Measurements from ENCODE around the gene FGD3.
A peak's percentile ranks its signal among the peaks of the same experiment; 100 is the strongest.

Gene FGD3

GRCh38 chr9:93081931-93082330 lies 134.6 kb downstream of the FGD3 start:
- Histone ChIP-seq H3K36me3 (ENCODE audit: insufficient read depth, low read length) (no peaks in the 10 kb centered on the region), H3K27me3 (ENCODE audit: insufficient read depth, low read length, poor library complexity) (no peaks in the 10 kb centered on the region), H3K9me3 (ENCODE audit: insufficient read depth, low read length, severe bottlenecking) (no peaks in the 10 kb centered on the region), H3K79me2 (ENCODE audit: insufficient read depth, low read length) (no peaks in the 10 kb centered on the region), H3K4me2 (ENCODE audit: insufficient read depth, low read length) (no peak overlapping the region), H3K4me1 (ENCODE audit: insufficient read depth, low read length) (peaks cover 13% of the 10 kb centered on the region), H3K27ac (ENCODE audit: low read length) (no peak overlapping the region), H3K4me3 (ENCODE audit: low read depth in 1 of 2, low read length in 2 of 2) (no peak overlapping the region), H3K9ac (ENCODE audit: low read depth, low read length) (no peak overlapping the region), H4K20me1 (ENCODE audit: insufficient read depth, low read length) (no peaks in the 10 kb centered on the region), H2AFZ (ENCODE audit: low read depth, low read length) (no peak overlapping the region)
- no peak for DNase-seq
- ATAC-seq (ENCODE audit: insufficient read depth, low read depth): no peak
- TF ChIP-seq EZH2 (IDR thresholded peaks at IDR 0.05; ENCODE audit: borderline replicate concordance, low read depth, low read length, severe bottlenecking) (no peak), CTCF (IDR thresholded peaks at IDR 0.05; ENCODE audit: borderline replicate concordance, extremely low read depth, low read length, poor library complexity, severe bottlenecking) (no peak)

GRCh38 chr9:93082841-93083411 lies 135.6 kb downstream of the FGD3 start:
- DNase-seq (peak; percentile 63), ATAC-seq (ENCODE audit: insufficient read depth, low read depth) (peak; percentile 88)
- Histone ChIP-seq H4K20me1 (ENCODE audit: insufficient read depth, low read length) (no peaks in the 10 kb centered on the region), H3K79me2 (ENCODE audit: insufficient read depth, low read length) (no peaks in the 10 kb centered on the region), H3K4me2 (ENCODE audit: insufficient read depth, low read length) (no peak overlapping the region), H3K36me3 (ENCODE audit: insufficient read depth, low read length) (no peaks in the 10 kb centered on the region), H3K27me3 (ENCODE audit: insufficient read depth, low read length, poor library complexity) (no peaks in the 10 kb centered on the region), H3K9ac (ENCODE audit: low read depth, low read length) (no peak overlapping the region; the same call in 1 of the 2 replicates), H2AFZ (ENCODE audit: low read depth, low read length) (no peak overlapping the region), H3K4me3 (ENCODE audit: low read depth in 1 of 2, low read length in 2 of 2) (no peak overlapping the region), H3K9me3 (ENCODE audit: insufficient read depth, low read length, severe bottlenecking) (no peaks in the 10 kb centered on the region), H3K4me1 (ENCODE audit: insufficient read depth, low read length) (peaks cover 13% of the 10 kb centered on the region), H3K27ac (ENCODE audit: low read length) (peak overlapping the region; percentile 48; the same call in 1 of the 2 replicates)
- no peak for TF ChIP-seq CTCF (IDR thresholded peaks at IDR 0.05; ENCODE audit: borderline replicate concordance, extremely low read depth, low read length, poor library complexity, severe bottlenecking)
- TF ChIP-seq EZH2 (IDR thresholded peaks at IDR 0.05; ENCODE audit: borderline replicate concordance, low read depth, low read length, severe bottlenecking): no peak

- Histone ChIP-seq H2AFZ (ENCODE audit: low read depth, low read length) (no peak overlapping the region), H3K27ac (ENCODE audit: low read length) (peak overlapping the region; percentile 48; the same call in 1 of the 2 replicates), H3K4me2 (ENCODE audit: insufficient read depth, low read length) (no peak overlapping the region), H3K79me2 (ENCODE audit: insufficient read depth, low read length) (no peaks in the 10 kb centered on the region), H3K27me3 (ENCODE audit: insufficient read depth, low read length, poor library complexity) (no peaks in the 10 kb centered on the region), H3K36me3 (ENCODE audit: insufficient read depth, low read length) (no peaks in the 10 kb centered on the region), H3K4me1 (ENCODE audit: insufficient read depth, low read length) (peaks cover 13% of the 10 kb centered on the region), H3K9me3 (ENCODE audit: insufficient read depth, low read length, severe bottlenecking) (no peaks in the 10 kb centered on the region), H4K20me1 (ENCODE audit: insufficient read depth, low read length) (no peaks in the 10 kb centered on the region), H3K4me3 (ENCODE audit: low read depth in 1 of 2, low read length in 2 of 2) (no peak overlapping the region), H3K9ac (ENCODE audit: low read depth, low read length) (no peak overlapping the region; the same call in 1 of the 2 replicates)
- DNase-seq (no peak), ATAC-seq (ENCODE audit: insufficient read depth, low read depth) (no peak; the same call in 2 of the 3 replicates)
- TF ChIP-seq EZH2 (IDR thresholded peaks at IDR 0.05; ENCODE audit: borderline replicate concordance, low read depth, low read length, severe bottlenecking): no peak
- no peak for TF ChIP-seq CTCF (IDR thresholded peaks at IDR 0.05; ENCODE audit: borderline replicate concordance, extremely low read depth, low read length, poor library complexity, severe bottlenecking)
Observed at GRCh38 chr9:93083592-93084470, 136.5 kb downstream of the FGD3 start.
